Measurements from ENCODE around the gene ZNF560. TPM values are rescaled to one million over a fixed set of nuclear protein-coding genes. Genes with fewer than 3 reads are reported as not detected.

The ZNF560 gene
- total and polyA plus RNA-seq, 4 donors: not detected

DNA sequence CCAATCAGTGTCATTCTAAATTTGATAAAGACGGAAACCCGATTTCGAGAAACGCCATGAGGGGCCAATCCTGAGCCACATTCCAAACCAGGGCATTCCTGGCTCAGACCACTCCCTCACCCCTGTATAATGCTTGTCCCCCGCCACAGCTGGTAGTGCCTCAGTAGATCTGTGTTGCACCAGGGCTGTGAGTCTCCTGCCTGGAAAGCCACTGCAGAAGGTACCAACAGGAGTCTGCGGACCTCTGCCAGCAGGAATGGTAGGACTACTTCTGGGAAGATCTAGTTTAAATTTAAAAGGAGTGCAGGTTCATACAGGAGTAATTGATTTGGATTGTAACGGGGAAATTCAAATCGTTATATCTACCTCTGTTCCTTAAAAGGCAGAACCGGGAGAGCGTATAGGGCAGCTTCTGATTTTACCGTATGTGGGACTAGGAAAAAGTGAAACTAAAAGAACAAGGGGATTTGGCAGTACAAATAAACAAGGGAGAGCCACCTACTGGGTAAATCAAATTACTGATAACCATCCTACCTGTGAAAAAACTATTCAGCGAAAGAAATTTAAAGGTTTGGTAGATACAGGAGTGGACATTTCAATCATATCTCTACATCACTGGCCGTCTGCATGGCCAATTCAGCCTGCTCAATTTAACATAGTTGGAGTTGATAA, 42.3 kb downstream of the ZNF560 start:
- no peak for TF ChIP-seq JUND (IDR thresholded peaks at IDR 0.05)
- TF ChIP-seq HNF4G (IDR thresholded peaks at IDR 0.05): no peak
- no peak for TF ChIP-seq TAF1 (conservative IDR thresholded peaks at IDR 0.05)
- TF ChIP-seq, protein P1, sequence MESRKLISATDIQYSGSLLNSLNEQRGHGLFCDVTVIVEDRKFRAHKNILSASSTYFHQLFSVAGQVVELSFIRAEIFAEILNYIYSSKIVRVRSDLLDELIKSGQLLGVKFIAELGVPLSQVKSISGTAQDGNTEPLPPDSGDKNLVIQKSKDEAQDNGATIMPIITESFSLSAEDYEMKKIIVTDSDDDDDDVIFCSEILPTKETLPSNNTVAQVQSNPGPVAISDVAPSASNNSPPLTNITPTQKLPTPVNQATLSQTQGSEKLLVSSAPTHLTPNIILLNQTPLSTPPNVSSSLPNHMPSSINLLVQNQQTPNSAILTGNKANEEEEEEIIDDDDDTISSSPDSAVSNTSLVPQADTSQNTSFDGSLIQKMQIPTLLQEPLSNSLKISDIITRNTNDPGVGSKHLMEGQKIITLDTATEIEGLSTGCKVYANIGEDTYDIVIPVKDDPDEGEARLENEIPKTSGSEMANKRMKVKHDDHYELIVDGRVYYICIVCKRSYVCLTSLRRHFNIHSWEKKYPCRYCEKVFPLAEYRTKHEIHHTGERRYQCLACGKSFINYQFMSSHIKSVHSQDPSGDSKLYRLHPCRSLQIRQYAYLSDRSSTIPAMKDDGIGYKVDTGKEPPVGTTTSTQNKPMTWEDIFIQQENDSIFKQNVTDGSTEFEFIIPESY (IDR thresholded peaks at IDR 0.05): no peak
- no peak for TF ChIP-seq HNF4A (conservative IDR thresholded peaks at IDR 0.05)
- no peak for TF ChIP-seq EGR1 (IDR thresholded peaks at IDR 0.05; ENCODE audit: low read depth in 2 of 2)
- no peak for TF ChIP-seq RAD21 (IDR thresholded peaks at IDR 0.05)
- TF ChIP-seq, protein P2, sequence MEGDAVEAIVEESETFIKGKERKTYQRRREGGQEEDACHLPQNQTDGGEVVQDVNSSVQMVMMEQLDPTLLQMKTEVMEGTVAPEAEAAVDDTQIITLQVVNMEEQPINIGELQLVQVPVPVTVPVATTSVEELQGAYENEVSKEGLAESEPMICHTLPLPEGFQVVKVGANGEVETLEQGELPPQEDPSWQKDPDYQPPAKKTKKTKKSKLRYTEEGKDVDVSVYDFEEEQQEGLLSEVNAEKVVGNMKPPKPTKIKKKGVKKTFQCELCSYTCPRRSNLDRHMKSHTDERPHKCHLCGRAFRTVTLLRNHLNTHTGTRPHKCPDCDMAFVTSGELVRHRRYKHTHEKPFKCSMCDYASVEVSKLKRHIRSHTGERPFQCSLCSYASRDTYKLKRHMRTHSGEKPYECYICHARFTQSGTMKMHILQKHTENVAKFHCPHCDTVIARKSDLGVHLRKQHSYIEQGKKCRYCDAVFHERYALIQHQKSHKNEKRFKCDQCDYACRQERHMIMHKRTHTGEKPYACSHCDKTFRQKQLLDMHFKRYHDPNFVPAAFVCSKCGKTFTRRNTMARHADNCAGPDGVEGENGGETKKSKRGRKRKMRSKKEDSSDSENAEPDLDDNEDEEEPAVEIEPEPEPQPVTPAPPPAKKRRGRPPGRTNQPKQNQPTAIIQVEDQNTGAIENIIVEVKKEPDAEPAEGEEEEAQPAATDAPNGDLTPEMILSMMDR (IDR thresholded peaks at IDR 0.05; ENCODE audit: low read depth, low read length, missing input control): no peak
- no peak for TF ChIP-seq RXRA (IDR thresholded peaks at IDR 0.05)
- TF ChIP-seq FOXA2 (IDR thresholded peaks at IDR 0.05): no peak
- no peak for TF ChIP-seq SP1 (IDR thresholded peaks at IDR 0.05)
- TF ChIP-seq FOXA1 (IDR thresholded peaks at IDR 0.05): no peak
- TF ChIP-seq, protein P3, sequence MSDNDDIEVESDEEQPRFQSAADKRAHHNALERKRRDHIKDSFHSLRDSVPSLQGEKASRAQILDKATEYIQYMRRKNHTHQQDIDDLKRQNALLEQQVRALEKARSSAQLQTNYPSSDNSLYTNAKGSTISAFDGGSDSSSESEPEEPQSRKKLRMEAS (IDR thresholded peaks at IDR 0.05): no peak
- TF ChIP-seq, protein P4, sequence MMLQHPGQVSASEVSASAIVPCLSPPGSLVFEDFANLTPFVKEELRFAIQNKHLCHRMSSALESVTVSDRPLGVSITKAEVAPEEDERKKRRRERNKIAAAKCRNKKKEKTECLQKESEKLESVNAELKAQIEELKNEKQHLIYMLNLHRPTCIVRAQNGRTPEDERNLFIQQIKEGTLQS (IDR thresholded peaks at IDR 0.05): no peak
- TF ChIP-seq GABPA (IDR thresholded peaks at IDR 0.05 in 1 of 2, conservative IDR thresholded peaks at IDR 0.05 in 1 of 2): no peak
- TF ChIP-seq YY1 (IDR thresholded peaks at IDR 0.05): no peak
- TF ChIP-seq, protein P5, sequence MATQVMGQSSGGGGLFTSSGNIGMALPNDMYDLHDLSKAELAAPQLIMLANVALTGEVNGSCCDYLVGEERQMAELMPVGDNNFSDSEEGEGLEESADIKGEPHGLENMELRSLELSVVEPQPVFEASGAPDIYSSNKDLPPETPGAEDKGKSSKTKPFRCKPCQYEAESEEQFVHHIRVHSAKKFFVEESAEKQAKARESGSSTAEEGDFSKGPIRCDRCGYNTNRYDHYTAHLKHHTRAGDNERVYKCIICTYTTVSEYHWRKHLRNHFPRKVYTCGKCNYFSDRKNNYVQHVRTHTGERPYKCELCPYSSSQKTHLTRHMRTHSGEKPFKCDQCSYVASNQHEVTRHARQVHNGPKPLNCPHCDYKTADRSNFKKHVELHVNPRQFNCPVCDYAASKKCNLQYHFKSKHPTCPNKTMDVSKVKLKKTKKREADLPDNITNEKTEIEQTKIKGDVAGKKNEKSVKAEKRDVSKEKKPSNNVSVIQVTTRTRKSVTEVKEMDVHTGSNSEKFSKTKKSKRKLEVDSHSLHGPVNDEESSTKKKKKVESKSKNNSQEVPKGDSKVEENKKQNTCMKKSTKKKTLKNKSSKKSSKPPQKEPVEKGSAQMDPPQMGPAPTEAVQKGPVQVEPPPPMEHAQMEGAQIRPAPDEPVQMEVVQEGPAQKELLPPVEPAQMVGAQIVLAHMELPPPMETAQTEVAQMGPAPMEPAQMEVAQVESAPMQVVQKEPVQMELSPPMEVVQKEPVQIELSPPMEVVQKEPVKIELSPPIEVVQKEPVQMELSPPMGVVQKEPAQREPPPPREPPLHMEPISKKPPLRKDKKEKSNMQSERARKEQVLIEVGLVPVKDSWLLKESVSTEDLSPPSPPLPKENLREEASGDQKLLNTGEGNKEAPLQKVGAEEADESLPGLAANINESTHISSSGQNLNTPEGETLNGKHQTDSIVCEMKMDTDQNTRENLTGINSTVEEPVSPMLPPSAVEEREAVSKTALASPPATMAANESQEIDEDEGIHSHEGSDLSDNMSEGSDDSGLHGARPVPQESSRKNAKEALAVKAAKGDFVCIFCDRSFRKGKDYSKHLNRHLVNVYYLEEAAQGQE (IDR thresholded peaks at IDR 0.05): no peak
- no peak for TF ChIP-seq NR2F2 (IDR thresholded peaks at IDR 0.05)
- H3K27me3 ChIP-seq (ENCODE audit: control insufficient read depth in 4 of 4, insufficient read depth in 4 of 4, low read length in 3 of 4): no peaks in the 10 kb centered on the region
- no peaks in the 10 kb centered on the region for H3K4me1 ChIP-seq (ENCODE audit: control insufficient read depth in 4 of 4, insufficient read depth in 4 of 4, low read length in 3 of 4)
- 65% methylated on average over 13 of the region's 13 CpGs for WGBS
- no peaks in the 10 kb centered on the region for H3K36me3 ChIP-seq (ENCODE audit: control insufficient read depth in 4 of 4, insufficient read depth in 3 of 4, low read depth in 1 of 4, low read length in 3 of 4)
- no peak overlapping the region for H3K9ac ChIP-seq (ENCODE audit: low read depth in 1 of 2, low read length in 2 of 2)
- no peak for DNase-seq (ENCODE audit: low spot score)
- no peak overlapping the region for H3K4me3 ChIP-seq (ENCODE audit: low read depth in 1 of 3, low read length in 3 of 3)
- peaks cover 9 to 44% (median 37%) of the 10 kb centered on the region in 4 donors for H3K9me3 ChIP-seq (ENCODE audit: control insufficient read depth in 4 of 4, low read length in 3 of 4)
- H3K27ac ChIP-seq (ENCODE audit: low read depth in 1 of 2, low read length in 2 of 2): no peak overlapping the region
